BLaER1 (cell line): ENCODE data around the gene NAALADL2.

ENCODE experiments used
- H3K27ac ChIP-seq: shearing (Covaris generic); formaldehyde crosslinking; 2 replicates; pipeline ENCODE4 v1.8.1; 2022
- H3K27me3 ChIP-seq: shearing (Covaris generic); formaldehyde crosslinking; 2 replicates; pipeline ENCODE4 v1.8.1; 2022
- H3K36me3 ChIP-seq: shearing (Covaris generic); formaldehyde crosslinking; 2 replicates; pipeline ENCODE4 v1.8.1; 2022
- H3K4me1 ChIP-seq: shearing (Covaris generic); formaldehyde crosslinking; 2 replicates; pipeline ENCODE4 v1.8.1; 2022
- H3K4me2 ChIP-seq: shearing (Covaris generic); formaldehyde crosslinking; 2 replicates; pipeline ENCODE4 v1.8.1; 2022
- H3K4me3 ChIP-seq: shearing (Covaris generic); formaldehyde crosslinking; 2 replicates; pipeline ENCODE4 v1.8.1; 2022
- H3K9ac ChIP-seq: shearing (Covaris generic); formaldehyde crosslinking; 2 replicates; pipeline ENCODE4 v1.8.1; 2022
- H3K9me3 ChIP-seq: shearing (Covaris generic); formaldehyde crosslinking; 2 replicates; pipeline ENCODE4 v1.8.1; 2022
- H4K20me1 ChIP-seq: shearing (Covaris generic); formaldehyde crosslinking; 2 replicates; pipeline ENCODE4 v1.8.1; 2022
- Cebpa-rat ChIP-seq: shearing (Covaris generic); IDR thresholded peaks from 2 replicates; pipeline ENCODE4 v1.8.1; 2022

The NAALADL2 gene

DNA sequence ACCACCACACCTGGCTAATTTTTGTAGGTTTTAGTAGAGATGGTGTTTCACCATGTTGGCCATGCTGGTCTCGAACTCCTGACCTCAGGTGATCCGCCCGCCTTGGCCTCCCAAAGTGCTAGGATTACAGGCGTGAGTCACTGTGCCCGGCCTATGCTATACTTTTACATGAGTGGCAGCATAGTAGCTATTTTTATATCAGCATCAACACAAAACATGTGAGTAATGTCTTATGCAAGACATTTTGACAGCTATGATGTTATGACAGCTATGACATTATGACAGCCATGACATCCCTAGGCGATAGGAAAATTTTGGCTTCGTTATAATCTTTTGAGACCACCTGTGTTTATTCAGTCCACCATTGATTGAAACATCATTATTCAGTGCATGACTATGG, 4.1 kb upstream of the NAALADL2 start:
- Histone ChIP-seq H3K27ac (no peak overlapping the region), H3K9me3 (no peaks in the 10 kb centered on the region), H3K4me2 (no peak overlapping the region), H3K9ac (no peak overlapping the region), H3K27me3 (no peaks in the 10 kb centered on the region), H3K4me1 (no peaks in the 10 kb centered on the region), H3K36me3 (no peaks in the 10 kb centered on the region), H4K20me1 (no peaks in the 10 kb centered on the region), H3K4me3 (no peak overlapping the region)
- TF ChIP-seq Cebpa-rat, result no peak

DNA sequence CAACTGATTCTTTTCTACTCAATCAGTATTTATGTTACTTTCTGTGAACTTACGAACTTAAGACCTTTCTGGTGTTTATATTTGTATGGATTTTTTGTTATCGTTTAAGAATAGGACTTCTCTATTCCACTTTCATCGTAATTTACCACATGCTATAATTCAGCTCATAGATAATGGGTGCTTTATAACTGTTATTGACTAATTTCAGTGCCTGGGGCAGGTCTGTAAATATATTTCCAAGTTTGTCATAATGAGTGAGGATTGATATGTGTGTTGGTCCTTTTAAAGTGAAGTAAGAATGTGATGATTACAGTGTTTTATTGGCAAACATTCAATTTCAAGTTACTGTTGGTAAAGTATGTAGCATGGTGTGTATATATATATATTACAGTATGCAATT, 1.8 kb upstream of the NAALADL2 start:
- H3K4me3 ChIP-seq, result no peak overlapping the region
- no peak overlapping the region for H3K4me2 ChIP-seq
- H3K36me3 ChIP-seq, result no peaks in the 10 kb centered on the region
- no peak for TF ChIP-seq Cebpa-rat
- no peaks in the 10 kb centered on the region for H3K27me3 ChIP-seq
- no peaks in the 10 kb centered on the region for H3K4me1 ChIP-seq
- H3K9ac ChIP-seq, result no peak overlapping the region
- no peaks in the 10 kb centered on the region for H3K9me3 ChIP-seq
- H3K27ac ChIP-seq, result no peak overlapping the region
- H4K20me1 ChIP-seq, result no peaks in the 10 kb centered on the region

GRCh38 chr3:174858353-174858752, 781 bp upstream of the NAALADL2 start:
- Histone ChIP-seq H3K4me2 (no peak overlapping the region), H4K20me1 (no peaks in the 10 kb centered on the region)

DNA sequence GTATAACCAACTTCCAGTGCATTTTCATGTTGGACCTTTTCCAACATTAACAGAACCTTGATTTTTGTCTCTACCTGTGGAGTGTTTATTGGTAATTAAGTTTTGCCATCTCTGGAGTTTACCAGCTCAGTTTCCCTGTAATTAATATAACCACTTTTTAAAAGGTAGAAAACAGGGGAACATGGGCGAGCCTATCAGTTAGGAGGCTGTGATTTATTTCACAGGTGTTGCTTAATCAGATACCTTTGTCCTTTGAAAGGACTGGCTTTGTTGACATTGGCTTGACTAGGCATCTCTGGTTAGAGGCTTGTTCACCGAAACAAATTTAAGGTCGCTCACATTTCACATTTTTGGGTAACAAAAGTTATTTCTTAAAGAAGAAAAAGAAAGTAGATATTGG, 622 bp downstream of the NAALADL2 start:
- no peak for TF ChIP-seq Cebpa-rat
- Histone ChIP-seq H3K36me3 (no peaks in the 10 kb centered on the region), H3K4me3 (no peak overlapping the region), H3K4me2 (no peak overlapping the region), H4K20me1 (no peaks in the 10 kb centered on the region), H3K27ac (no peak overlapping the region), H3K4me1 (no peaks in the 10 kb centered on the region), H3K9me3 (no peaks in the 10 kb centered on the region), H3K9ac (no peak overlapping the region), H3K27me3 (no peaks in the 10 kb centered on the region)

More at GRCh38 chr3:174858353-174858752, 781 bp upstream of the NAALADL2 start:
- Histone ChIP-seq H3K9ac (no peak overlapping the region), H3K4me1 (no peaks in the 10 kb centered on the region), H3K9me3 (no peaks in the 10 kb centered on the region), H3K36me3 (no peaks in the 10 kb centered on the region), H3K27ac (no peak overlapping the region), H3K4me3 (no peak overlapping the region), H3K27me3 (no peaks in the 10 kb centered on the region)
- TF ChIP-seq Cebpa-rat, result no peak

GRCh38 chr3:174862101-174862500, 3.0 kb downstream of the NAALADL2 start:
- no peaks in the 10 kb centered on the region for H4K20me1 ChIP-seq
- no peaks in the 10 kb centered on the region for H3K4me1 ChIP-seq
- H3K4me3 ChIP-seq, result no peak overlapping the region
- no peak overlapping the region for H3K27ac ChIP-seq
- H3K4me2 ChIP-seq, result no peak overlapping the region
- no peak overlapping the region for H3K9ac ChIP-seq
- H3K9me3 ChIP-seq, result no peaks in the 10 kb centered on the region
- H3K36me3 ChIP-seq, result no peaks in the 10 kb centered on the region
- no peak for TF ChIP-seq Cebpa-rat
- H3K27me3 ChIP-seq, result no peaks in the 10 kb centered on the region

DNA sequence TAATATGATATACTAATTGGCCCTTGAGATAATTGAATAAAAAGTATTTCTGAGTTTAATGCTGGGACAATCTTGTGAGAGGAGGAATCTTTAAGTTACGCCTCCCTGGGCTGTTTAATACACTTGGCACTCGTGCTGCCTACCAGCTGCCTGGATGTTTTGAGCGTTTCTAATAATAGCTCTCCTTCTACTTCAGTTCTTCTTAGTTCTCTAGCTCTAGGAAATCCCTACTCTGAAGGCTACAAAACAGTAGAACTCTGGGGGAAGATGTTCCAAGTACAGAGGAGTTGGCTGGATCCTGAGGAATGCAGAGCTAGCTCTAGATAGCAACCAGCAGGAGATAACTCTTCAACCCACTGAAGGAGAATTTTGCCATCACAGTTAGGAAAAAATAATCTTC, 3.5 kb downstream of the NAALADL2 start:
- H3K36me3 ChIP-seq, result no peaks in the 10 kb centered on the region
- no peak for TF ChIP-seq Cebpa-rat
- no peaks in the 10 kb centered on the region for H3K27me3 ChIP-seq
- no peak overlapping the region for H3K4me3 ChIP-seq
- no peaks in the 10 kb centered on the region for H3K9me3 ChIP-seq
- no peak overlapping the region for H3K27ac ChIP-seq
- no peak overlapping the region for H3K4me2 ChIP-seq
- H3K9ac ChIP-seq, result no peak overlapping the region
- H3K4me1 ChIP-seq, result no peaks in the 10 kb centered on the region
- no peaks in the 10 kb centered on the region for H4K20me1 ChIP-seq

- Histone ChIP-seq H3K4me3 (no peak overlapping the region), H3K4me2 (no peak overlapping the region), H3K27me3 (no peaks in the 10 kb centered on the region), H4K20me1 (no peaks in the 10 kb centered on the region), H3K4me1 (no peaks in the 10 kb centered on the region), H3K9ac (no peak overlapping the region), H3K36me3 (no peaks in the 10 kb centered on the region), H3K9me3 (no peaks in the 10 kb centered on the region), H3K27ac (no peak overlapping the region)
- TF ChIP-seq Cebpa-rat, result no peak
Observed at GRCh38 chr3:174863488-174863887, 4.4 kb downstream of the NAALADL2 start.

DNA sequence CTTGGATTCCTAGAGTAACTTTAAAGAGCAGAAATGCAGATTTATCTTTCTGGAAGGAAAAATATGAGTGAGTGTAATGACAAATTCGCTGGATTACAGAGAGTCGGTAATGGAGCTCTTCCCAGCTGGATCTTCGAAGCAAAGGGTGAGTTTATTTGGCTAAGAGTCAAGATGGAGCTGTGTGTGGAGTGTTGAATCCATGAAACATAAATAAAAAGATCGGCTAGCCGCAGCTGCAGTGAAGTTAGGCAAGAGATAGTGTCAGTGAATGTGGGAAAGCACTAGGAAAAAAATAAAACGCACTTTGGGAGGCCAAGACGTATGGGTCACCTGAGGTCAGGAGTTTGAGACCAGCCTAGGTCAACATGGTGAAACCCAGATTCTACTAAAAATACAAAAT, 10.3 kb downstream of the NAALADL2 start:
- H3K9ac ChIP-seq, result no peak overlapping the region
- H3K4me1 ChIP-seq, result no peaks in the 10 kb centered on the region
- no peaks in the 10 kb centered on the region for H3K27me3 ChIP-seq
- no peaks in the 10 kb centered on the region for H4K20me1 ChIP-seq
- TF ChIP-seq Cebpa-rat, result no peak
- H3K9me3 ChIP-seq, result no peaks in the 10 kb centered on the region
- H3K4me2 ChIP-seq, result no peak overlapping the region
- H3K27ac ChIP-seq, result no peak overlapping the region
- no peaks in the 10 kb centered on the region for H3K36me3 ChIP-seq
- H3K4me3 ChIP-seq, result no peak overlapping the region

DNA sequence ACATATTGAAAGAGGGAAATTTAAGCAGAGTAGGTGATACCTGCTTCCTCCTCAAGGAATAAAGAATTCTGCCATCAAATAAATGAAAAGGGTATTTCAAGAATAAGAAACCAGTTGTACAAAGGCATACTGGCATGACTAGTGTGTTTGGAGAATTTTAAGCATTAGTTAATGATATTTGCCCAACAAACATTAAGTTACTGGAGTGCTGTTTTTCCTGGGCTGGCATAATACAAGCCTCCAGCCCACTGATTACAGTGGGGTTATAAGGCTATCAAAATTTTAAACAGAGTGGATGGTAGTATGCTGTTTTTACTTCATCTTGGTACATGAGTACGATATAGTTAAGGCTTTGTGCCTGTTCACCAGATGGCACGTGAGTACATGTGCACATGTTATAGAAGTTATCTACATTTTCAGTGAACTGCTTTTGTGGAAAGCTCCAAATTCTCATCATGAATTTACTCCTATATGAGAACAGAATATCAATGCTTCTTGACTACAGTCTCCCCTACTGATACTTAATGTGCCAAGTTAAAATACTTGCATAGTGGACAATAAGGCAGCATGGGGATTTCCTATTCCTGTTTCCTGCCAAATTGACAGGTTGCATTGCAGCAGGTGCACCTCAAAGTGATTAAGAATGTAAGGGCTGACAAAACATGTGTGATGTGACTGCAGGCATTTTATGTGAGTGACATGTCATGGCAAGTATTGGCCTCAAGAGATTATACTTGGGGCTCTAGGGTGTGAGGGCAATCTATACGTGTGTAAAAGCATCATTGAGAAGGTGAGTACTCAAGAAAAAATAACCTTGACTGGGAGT, 14.9 kb downstream of the NAALADL2 start:
- no peak overlapping the region for H3K27ac ChIP-seq

GRCh38 chr3:174882789-174883188, 23.7 kb downstream of the NAALADL2 start:
- no peak overlapping the region for H3K4me2 ChIP-seq
- no peaks in the 10 kb centered on the region for H3K27me3 ChIP-seq
- no peak for TF ChIP-seq Cebpa-rat
- no peak overlapping the region for H3K9ac ChIP-seq
- H3K27ac ChIP-seq, result no peak overlapping the region
- no peaks in the 10 kb centered on the region for H3K9me3 ChIP-seq
- no peak overlapping the region for H3K4me3 ChIP-seq
- H3K36me3 ChIP-seq, result no peaks in the 10 kb centered on the region
- H4K20me1 ChIP-seq, result no peaks in the 10 kb centered on the region
- H3K4me1 ChIP-seq, result no peaks in the 10 kb centered on the region

More for the DNA sequence above, 14.9 kb downstream of the NAALADL2 start:
- no peak overlapping the region for H3K4me3 ChIP-seq
- H3K27me3 ChIP-seq, result no peaks in the 10 kb centered on the region
- no peak overlapping the region for H3K4me2 ChIP-seq
- no peaks in the 10 kb centered on the region for H3K4me1 ChIP-seq
- no peak overlapping the region for H3K9ac ChIP-seq
- TF ChIP-seq Cebpa-rat, result no peak
- H3K36me3 ChIP-seq, result no peaks in the 10 kb centered on the region
- H3K9me3 ChIP-seq, result no peaks in the 10 kb centered on the region
- no peaks in the 10 kb centered on the region for H4K20me1 ChIP-seq
